ENCODE data around the gene METRNL.

METRNL gene

DNA sequence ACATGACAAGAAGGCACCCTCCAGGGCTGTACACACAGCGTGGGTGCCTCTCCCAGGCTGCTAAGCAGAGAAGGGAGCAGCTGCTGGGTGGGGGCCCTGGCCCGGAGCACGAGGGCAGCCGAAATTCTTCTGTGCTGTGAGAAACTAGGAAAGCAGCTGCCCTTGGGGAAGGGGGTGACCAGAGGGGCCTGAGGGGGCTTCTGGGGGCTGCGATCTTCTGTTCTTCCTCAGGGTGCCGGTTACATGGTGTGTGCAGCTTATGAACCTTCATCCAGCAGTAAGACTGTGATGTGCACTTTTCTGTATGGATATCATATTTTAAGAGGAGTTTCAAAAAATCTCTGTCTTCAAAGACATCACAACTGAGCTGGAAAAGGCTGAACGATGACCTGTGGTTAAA is 43.2 kb upstream of the METRNL start:
- H3K79me2 ChIP-seq (ENCODE audit: insufficient read depth, low read length), result no peaks in the 10 kb centered on the region
- TF ChIP-seq, protein P1, sequence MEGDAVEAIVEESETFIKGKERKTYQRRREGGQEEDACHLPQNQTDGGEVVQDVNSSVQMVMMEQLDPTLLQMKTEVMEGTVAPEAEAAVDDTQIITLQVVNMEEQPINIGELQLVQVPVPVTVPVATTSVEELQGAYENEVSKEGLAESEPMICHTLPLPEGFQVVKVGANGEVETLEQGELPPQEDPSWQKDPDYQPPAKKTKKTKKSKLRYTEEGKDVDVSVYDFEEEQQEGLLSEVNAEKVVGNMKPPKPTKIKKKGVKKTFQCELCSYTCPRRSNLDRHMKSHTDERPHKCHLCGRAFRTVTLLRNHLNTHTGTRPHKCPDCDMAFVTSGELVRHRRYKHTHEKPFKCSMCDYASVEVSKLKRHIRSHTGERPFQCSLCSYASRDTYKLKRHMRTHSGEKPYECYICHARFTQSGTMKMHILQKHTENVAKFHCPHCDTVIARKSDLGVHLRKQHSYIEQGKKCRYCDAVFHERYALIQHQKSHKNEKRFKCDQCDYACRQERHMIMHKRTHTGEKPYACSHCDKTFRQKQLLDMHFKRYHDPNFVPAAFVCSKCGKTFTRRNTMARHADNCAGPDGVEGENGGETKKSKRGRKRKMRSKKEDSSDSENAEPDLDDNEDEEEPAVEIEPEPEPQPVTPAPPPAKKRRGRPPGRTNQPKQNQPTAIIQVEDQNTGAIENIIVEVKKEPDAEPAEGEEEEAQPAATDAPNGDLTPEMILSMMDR (IDR thresholded peaks at IDR 0.05; ENCODE audit: insufficient read depth, low read length, poor library complexity, severe bottlenecking), result no peak
- TF ChIP-seq EZH2phosphoT487 (conservative IDR thresholded peaks at IDR 0.05; ENCODE audit: low read length), result no peak
- H3K27me3 ChIP-seq (ENCODE audit: low read length), result no peaks in the 10 kb centered on the region
- H3K9me2 ChIP-seq (replicated peaks; ENCODE audit: insufficient read depth, low read length), result no peaks in the 10 kb centered on the region
- H2AFZ ChIP-seq (ENCODE audit: low read depth, low read length, severe bottlenecking), result no peak overlapping the region
- no peak overlapping the region for H3K27ac ChIP-seq (ENCODE audit: low read depth, low read length)
- H3K36me3 ChIP-seq (ENCODE audit: low read length), result peaks cover 3% of the 10 kb centered on the region
- no peaks in the 10 kb centered on the region for H3F3A ChIP-seq (ENCODE audit: insufficient read depth)
- no peaks in the 10 kb centered on the region for H4K20me1 ChIP-seq (ENCODE audit: low read depth, low read length)
- H3K9me3 ChIP-seq (ENCODE audit: insufficient read depth, low read length), result peaks cover 10% of the 10 kb centered on the region; the same call in 1 of the 2 replicates
- H3K4me3 ChIP-seq (ENCODE audit: insufficient read depth, low read length, poor library complexity, severe bottlenecking), result no peak overlapping the region
- H3K9ac ChIP-seq (ENCODE audit: low read length), result no peak overlapping the region
- H3K4me2 ChIP-seq (ENCODE audit: low read depth, low read length, poor library complexity, severe bottlenecking), result no peak overlapping the region

DNA sequence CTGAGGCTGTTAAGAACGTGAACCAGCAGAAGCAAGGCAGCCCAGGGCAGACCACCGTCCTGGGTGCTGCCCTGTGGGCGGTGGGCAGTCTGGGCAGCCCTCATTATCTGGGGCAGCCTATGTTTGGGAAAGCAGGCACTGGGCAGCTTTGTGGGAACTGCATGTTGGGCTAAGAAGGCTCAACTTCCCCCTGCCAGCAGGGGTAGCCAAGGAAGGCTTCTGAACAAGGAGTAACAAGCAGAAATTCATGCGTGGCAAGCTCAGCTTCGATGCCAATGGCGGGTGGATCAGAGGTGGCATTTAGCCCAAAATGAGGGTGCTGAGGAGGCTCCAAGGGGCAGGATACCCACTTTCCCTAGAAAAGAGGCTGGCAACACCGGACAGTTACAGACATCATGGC is 42.7 kb upstream of the METRNL start:
- Histone ChIP-seq H2AFZ (ENCODE audit: low read depth, low read length, severe bottlenecking) (no peak overlapping the region), H3K4me3 (ENCODE audit: insufficient read depth, low read length, poor library complexity, severe bottlenecking) (no peak overlapping the region), H3K36me3 (ENCODE audit: low read length) (peaks cover 7% of the 10 kb centered on the region), H3K9me3 (ENCODE audit: insufficient read depth, low read length) (peaks cover 14% of the 10 kb centered on the region; the same call in 1 of the 2 replicates), H3K27me3 (ENCODE audit: low read length) (no peaks in the 10 kb centered on the region), H3K27ac (ENCODE audit: low read depth, low read length) (no peak overlapping the region), H3K4me2 (ENCODE audit: low read depth, low read length, poor library complexity, severe bottlenecking) (no peak overlapping the region), H3F3A (ENCODE audit: insufficient read depth) (no peaks in the 10 kb centered on the region), H3K9me2 (replicated peaks; ENCODE audit: insufficient read depth, low read length) (no peaks in the 10 kb centered on the region), H3K9ac (ENCODE audit: low read length) (no peak overlapping the region), H4K20me1 (ENCODE audit: low read depth, low read length) (no peaks in the 10 kb centered on the region), H3K79me2 (ENCODE audit: insufficient read depth, low read length) (no peaks in the 10 kb centered on the region)
- TF ChIP-seq, protein P1 (IDR thresholded peaks at IDR 0.05; ENCODE audit: insufficient read depth, low read length, poor library complexity, severe bottlenecking), result no peak

DNA sequence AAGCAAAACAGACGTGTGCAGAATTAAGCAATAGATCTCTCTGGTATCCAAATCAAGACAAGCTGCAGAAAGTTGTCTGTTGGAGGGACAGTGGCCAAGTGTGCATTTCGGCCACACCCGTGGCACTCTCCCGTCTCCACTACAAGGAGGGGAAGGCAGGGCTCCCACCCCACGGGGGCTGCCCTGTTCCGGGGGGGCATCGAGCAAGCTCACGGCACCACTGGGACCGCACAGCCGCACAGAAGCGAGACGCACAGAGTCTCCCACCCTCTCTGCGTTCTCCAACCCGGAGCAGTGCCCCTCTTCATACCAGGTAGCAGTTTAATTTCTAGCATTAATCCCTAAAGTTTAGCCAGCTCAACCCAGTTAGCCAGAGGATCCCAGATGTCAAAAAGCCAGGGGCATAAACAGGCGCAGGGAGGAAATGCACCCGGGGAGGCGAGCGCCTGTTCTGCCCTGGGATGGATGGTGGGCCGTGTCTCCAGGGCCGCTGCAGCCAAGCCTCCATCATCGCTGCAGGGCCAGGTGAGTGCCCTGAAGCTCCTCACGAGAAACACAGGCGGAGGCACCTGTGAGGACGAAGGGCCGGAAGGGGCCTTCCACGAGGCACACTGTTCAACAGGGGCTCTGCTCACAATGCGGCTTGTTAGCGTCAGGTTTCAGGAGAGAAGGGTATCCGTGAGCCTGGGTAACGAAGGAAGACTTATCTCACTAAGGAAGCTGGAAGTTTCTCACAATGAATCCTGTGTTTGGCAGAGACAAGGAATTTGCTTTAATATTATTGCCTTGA is 42.1 kb upstream of the METRNL start:
- H3K9me3 ChIP-seq (ENCODE audit: insufficient read depth, low read length), result peaks cover 19% of the 10 kb centered on the region; the same call in 1 of the 2 replicates
- H3K4me2 ChIP-seq (ENCODE audit: low read depth, low read length, poor library complexity, severe bottlenecking), result no peak overlapping the region
- H3K79me2 ChIP-seq (ENCODE audit: insufficient read depth, low read length), result no peaks in the 10 kb centered on the region
- no peak overlapping the region for H3K9ac ChIP-seq (ENCODE audit: low read length)
- no peak overlapping the region for H3K27ac ChIP-seq (ENCODE audit: low read depth, low read length)
- H3K9me2 ChIP-seq (replicated peaks; ENCODE audit: insufficient read depth, low read length), result no peaks in the 10 kb centered on the region
- no peak overlapping the region for H2AFZ ChIP-seq (ENCODE audit: low read depth, low read length, severe bottlenecking)
- TF ChIP-seq EZH2phosphoT487 (conservative IDR thresholded peaks at IDR 0.05; ENCODE audit: low read length), result no peak
- TF ChIP-seq, protein P1 (IDR thresholded peaks at IDR 0.05; ENCODE audit: insufficient read depth, low read length, poor library complexity, severe bottlenecking), result no peak
- H3K36me3 ChIP-seq (ENCODE audit: low read length), result peaks cover 13% of the 10 kb centered on the region
- H3K4me3 ChIP-seq (ENCODE audit: insufficient read depth, low read length, poor library complexity, severe bottlenecking), result no peak overlapping the region
- no peaks in the 10 kb centered on the region for H4K20me1 ChIP-seq (ENCODE audit: low read depth, low read length)
- H3K27me3 ChIP-seq (ENCODE audit: low read length), result no peaks in the 10 kb centered on the region
- H3F3A ChIP-seq (ENCODE audit: insufficient read depth), result no peaks in the 10 kb centered on the region

Measured in SU-DHL-6 (cell line).